HG02678 (cell line): Measurements from ENCODE around the gene C1QTNF6.

Source experiments
- ATAC-seq: cut with Tn5 transposase; IDR thresholded peaks from one replicate; pipeline ENCODE4 v1.9.1; 2021; ENCODE audit warnings: mild to moderate bottlenecking, moderate library complexity; ENCODE audit not compliant: unreplicated experiment

The C1QTNF6 gene

DNA sequence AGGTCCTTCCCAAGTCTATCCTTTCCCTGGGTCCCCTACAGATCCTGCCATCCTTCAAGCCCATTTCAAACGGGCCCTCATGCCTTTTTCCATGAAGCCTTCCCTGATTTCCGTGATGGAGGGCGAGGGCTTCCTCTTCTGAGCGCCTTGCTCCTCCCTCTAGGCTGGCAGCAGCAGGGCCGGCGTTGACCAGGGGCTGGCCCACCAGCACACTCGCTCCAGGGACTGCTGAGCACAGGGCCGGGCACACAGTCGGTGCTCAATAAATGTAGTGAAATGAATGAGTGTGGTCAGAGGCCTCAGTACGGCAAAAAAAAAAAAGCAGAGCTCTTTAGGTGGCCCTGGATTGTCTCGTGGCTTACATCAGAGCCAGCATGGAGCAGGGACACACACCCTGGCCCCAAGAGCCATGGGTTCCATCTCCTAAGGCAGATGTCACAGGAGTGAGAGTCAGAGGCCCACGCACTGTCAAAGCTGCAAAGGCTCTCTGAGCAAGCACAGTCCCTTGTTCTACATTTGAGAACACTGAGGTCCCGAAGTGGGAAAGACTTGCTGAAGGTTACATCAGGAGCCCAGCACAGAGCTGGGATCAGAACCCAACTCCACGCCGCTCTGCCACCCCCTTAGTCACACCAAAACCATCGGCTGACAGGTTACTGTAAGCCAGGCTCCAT is 41.4 kb downstream of the C1QTNF6 start:
- no peak for ATAC-seq

DNA sequence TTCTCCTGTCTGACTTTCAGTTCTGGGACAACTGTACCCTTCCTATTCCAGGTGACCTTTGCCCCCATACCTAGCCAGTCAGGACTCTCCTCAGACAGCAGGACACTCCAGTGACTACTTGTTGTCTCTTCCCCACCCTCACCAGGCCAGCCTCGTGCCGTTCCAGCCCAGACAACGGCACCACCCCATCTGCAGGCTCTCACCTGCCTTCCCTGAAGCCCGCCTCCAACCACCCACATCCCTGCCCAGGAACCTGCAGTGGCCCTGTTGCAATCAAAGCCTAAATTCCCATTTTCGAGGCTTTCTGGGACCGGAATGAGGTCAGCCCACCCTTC is 42.0 kb downstream of the C1QTNF6 start:
- no peak for ATAC-seq

DNA sequence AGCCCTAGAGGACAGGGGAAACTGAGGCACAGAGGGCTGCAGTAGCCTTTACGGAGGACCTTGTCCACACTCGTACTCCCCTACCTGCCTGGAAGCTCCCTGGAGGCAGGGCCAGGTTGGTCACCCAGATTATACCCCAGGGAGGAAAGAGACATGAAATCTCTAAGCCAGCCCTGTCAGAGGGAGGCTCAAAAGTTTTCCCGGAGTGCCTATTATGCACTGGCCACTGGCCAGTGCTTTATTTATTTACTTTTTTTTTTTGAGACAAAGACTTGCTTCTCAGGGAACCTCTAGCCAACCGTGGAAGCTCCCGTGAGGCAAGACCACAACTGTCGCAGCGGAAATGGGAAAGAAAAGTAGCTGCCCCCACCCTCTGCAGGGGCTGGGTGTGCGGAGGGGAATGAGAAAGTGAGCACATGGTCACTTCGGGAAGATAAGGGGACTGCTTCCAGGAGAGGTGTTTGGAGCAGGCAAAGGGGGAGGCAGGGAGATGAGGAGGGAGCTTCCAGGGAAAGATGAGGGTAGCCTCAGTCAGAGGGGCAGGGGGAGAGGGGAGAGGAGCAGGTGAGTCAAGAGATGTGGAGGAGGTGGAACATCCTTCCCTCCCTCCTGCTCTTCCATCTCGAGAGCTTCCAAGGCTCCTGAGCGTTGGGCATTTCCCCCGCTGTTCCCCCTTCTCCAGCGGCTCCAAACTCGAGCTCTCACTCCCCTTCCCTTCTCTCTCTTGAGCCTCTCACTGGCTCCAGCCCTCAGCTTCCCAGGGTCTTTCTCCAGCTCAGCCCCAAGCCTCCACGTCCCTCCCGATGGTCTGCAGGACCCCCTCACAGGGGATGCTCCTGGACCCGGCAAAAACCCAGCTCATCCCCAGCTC is 42.6 kb downstream of the C1QTNF6 start:
- ATAC-seq: no peak

DNA sequence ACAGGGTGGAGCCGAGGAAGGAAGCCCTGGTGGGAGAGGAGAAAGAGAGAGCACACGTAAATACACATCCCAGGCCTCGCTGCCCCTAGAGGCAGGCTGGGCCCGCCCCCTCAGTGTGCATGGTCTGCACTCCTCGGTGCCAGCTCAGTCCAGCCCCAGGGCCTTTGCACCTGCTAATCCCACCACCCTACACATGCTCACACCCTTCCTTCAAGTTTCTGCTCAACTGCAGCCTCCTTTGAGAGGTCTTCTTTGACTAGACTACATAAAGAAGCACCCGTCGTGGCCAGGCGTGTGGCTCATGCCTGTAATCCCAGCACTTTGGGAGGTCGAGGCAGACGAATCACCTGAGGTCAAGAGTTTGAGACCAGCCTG is 43.9 kb downstream of the C1QTNF6 start:
- ATAC-seq: no peak

DNA sequence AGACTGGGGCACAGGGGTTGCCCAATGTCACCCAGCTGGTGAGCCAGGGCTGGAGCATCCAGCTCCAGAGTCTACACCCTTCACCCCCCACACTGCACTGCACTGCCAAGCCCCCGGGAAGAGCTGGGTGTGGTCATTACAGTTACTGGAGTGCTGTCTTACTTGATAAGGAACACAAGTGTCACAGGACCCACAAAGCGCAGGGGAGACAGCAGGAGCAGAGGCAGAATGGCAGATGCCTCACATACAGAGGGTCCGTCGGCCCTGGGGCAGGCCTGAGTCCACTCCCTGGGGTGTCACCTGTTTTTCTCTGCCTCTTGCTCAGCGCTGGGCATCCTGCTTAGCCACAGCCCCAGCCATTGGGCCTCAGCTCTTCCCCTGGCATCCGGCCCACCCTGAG is 46.1 kb downstream of the C1QTNF6 start:
- no peak for ATAC-seq

DNA sequence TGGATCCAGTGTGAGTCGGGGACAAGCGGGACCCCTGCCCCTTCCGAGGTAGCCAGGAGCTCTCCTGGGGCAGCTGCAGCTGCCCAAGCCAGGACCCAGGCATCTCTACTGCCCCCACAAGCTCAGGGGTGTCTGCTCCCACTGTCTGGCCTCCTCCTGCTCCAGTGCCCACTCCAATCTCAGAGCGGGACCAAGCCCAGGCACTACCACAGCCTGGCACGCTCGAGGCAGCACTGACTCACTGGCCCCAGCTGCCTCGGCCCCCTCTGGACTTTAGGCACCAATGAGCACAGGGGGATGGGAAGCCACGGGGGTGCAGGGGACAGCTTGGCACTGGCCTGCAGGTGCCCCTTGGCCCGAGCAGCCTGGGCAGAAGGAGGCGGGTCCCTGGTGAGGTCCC is 46.6 kb downstream of the C1QTNF6 start:
- no peak for ATAC-seq

DNA sequence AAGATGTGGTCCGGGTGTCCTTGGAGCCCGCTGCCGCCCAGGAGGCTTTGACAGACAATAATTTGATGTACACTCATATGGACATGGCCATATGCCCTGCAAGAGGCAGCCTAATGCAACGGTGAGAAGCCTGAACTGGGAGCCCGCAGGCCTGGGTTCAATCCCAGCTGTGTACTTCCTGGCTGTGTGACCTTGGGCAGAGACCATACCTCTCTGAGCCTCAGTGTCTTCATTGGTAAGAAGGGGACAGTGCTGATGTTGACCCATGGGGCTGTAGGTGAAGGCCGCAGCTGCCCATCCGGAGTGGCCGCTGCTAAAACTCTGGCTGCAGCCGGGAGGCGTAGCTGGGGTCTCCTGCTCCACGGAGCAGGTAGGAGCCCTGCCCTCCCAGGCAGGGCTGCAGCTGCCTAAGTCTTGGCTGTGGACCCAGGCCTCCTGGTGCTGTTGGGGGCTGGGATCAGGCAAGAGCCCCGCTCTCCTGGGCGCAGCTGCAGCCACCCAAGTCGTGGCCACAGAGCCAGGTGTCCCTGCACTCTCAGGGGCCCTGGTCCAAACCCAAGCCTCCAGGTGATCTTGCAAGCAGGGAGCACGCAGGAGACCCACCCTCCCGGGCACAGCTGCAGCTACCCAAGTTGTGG is 47.2 kb downstream of the C1QTNF6 start:
- no peak for ATAC-seq

DNA sequence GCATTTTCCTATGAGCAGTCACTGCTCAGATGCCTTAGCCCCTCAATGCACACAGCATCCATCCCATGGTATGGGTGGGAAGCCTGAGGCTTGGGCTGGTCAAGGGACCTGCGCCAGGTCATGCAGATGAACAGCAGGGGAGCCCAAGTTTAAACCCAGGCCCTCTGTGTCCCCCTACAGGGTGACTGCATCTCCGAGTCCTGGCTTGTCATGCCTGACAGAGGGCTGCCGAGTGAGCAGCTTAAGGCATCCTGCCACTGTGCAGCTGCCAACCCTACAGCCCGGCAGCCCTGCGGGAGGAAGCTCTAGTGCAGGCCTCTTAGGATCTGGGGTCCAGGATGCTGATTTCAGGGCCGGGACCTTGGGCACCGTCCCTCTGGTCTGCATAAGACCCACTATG is 48.3 kb downstream of the C1QTNF6 start:
- no peak for ATAC-seq

DNA sequence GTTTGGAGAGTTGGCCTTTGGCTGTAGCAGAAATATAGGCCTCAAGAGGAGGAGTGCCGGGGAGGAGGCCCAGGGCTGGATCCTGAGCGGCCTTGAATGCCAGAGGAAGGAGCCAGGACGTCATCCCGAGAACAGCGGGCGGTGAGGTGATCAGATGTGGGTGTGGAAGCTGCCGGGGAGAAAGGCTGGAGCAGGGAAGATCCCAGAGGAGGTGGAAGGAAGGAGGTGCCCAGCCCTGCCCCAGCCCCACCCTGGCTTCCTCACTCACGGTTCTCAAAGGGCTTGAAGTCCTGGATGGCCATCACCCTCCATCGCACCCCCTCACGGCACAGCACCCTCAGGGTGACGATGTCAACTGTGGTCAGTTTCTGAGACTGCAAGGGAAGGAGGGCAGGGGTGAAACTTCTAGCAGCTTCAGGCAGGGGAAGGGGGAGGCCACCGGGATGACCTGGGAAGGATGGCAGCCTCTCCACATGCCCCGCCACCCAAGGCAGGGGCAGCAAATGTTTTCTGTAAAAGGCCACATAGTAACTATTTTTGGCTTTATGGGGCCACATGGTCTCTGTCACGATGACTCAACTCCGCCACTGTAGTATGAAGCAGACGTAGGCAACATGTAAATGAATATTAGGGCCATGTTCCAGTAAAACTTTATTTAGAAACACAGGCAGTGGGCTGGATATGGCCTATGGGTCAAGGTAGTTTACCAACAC is 49.0 kb downstream of the C1QTNF6 start:
- no peak for ATAC-seq

DNA sequence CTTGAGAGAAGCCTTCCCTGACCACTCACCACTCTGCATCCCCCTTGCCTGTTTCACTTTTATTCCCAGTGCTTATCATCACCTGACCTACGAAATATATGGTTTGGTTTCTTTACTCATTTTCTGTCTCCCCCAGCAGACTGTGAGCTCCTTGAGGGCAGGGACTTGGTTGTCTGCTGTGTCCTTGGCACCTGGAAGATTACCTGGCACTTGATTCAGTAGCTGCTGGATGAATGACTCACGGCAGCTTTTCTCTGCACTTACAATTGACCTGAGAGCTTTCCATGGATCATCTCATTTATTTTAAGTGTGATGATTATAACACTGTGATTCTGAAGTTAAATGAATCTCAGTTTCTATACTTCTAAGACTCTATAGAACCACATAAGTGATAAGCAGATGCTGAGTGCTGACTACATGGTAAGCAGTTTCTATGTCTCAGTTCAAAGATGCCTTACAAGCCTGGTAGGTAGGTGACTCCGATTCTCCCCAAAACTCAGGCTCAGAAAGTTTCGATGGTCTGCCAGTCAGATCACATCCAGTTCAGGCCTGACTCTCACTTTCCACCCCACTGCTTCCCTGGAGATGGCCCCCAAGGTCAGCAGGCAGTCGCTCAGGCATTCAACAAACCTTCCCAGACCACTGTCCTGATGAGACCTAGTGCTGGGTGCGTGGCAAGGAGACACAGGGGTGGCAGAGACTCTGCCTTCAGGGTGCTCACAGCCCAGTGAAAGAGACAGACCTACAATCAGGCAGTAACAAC is 50.0 kb downstream of the C1QTNF6 start:
- ATAC-seq: no peak

DNA sequence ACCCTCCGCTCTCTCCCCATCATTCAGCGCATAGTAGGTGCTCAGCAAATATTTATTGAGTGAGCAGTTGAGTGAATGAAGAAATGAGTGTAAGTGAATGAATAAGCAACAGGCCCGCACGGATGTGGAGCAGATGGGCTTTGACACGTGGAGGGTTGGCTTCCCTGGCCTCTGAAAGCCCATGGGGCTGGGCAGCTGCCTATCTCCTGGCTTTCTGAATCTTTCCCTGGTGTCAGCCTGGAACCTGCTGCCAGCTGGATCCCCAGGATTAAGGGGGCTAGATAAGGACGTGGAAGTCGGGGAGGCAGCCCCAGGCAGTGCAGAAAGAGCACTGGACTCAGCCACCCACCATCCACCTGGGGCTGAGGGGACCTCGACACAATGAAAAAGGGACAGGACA is 50.9 kb downstream of the C1QTNF6 start:
- no peak for ATAC-seq

DNA sequence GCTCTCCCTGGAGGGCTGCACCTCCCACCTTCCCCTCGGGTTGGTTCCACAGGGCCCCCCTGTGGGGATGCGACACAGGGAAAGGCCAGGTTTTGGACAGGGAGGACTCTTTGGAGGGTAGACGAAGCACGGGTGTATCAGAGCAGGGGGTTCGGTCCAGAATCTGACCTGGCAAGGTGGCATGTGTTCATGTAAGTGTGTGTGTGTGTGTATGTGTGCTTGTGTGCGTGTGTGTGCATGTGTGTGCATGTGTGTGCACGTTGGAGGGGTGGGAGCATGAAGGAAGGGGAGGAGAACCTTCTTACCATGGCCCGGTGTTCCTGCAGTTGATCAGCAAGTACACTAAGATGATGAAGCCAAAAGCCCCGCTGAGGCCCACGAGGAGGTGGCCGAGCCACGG is 53.0 kb downstream of the C1QTNF6 start:
- no peak for ATAC-seq

DNA sequence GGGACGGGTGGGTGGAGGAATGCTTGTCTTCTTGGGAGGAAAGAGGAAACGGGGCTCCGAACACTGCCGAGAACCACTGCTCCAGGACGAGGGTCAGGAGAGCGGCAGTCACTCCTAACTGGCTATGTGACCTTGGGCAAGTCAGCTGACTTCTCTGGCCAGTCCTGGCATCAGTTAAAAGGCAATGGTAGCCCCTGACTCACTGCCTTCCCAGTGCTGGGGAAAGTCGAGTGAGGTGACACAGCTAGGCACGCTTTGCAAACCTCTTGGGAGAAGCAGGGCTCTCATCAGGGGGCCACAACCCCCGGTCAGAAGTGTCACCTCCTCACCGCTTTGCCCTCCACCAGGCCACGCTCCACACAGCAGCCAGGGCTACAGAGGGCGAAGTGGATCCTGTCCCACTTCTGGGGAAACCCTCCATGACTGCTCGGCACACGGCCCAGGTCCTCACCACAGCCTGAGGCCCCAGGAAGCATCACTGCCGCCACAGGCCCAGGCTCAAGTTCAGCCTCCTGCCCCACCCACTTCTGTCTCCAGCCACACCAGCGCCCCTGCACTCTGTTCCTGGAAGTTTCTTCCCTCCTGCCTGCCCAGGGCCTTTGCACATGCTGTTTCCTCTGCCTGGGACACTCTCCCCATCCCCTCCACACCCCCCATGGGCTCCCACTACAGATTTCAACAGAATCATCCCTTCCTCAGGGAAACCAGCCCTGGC is 54.6 kb downstream of the C1QTNF6 start:
- no peak for ATAC-seq

DNA sequence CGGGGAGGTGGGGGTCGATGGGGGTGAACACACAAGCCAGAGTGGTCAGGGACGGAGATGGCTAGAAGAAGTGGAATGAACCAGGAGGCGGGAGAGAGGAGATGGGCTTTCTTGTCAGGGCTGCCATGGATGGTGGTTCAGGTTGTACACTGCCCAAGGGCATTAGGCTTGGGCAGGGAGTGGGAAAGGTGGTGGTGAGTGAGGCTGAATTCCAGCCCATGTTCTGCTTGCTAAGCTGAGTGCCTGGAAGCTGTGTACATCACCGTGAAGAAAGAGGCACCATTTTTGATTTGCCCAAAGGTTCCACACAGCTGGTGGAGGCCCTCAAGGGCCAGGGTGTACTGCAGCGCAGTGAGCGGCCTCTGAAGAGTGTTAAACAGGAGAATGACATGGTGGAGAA is 55.3 kb downstream of the C1QTNF6 start:
- no peak for ATAC-seq
